GM19463 (cell line): ENCODE data around the gene CYLD.

Experiments
- ATAC-seq: cut with Tn5 transposase; IDR thresholded peaks from one replicate; pipeline ENCODE4 v1.9.1; 2021; ENCODE audit warnings: mild to moderate bottlenecking, moderate library complexity; ENCODE audit not compliant: unreplicated experiment

Gene CYLD

GRCh38 chr16:50741781-50742575 is at the start of gene CYLD:
Gene CYLD, plus strand, starts transcription at chr16:50742086. Its CDS starts 7,613 bp downstream, at chr16:50749699.
- peak; percentile 90 for ATAC-seq

- no peak for ATAC-seq
These were observed 49.3 kb upstream of the CYLD start for GRCh38 chr16:50692644-50692998.

GRCh38 chr16:50692999-50693781 is 48.7 kb upstream of the CYLD start, which contains the start of gene NOD2:
Gene NOD2, plus strand, starts transcription at chr16:50693606. Its CDS starts 5,890 bp downstream, at chr16:50699496.
- ATAC-seq, result no peak

GRCh38 chr16:50694206-50694605 is 47.7 kb upstream of the CYLD start:
- ATAC-seq, result peak; percentile 18

GRCh38 chr16:50695017-50696000 is 46.6 kb upstream of the CYLD start:
- no peak for ATAC-seq

GRCh38 chr16:50696126-50696525 is 45.8 kb upstream of the CYLD start:
- ATAC-seq, result peak; percentile 20

- peak; percentile 57 for ATAC-seq
These were observed 45.1 kb upstream of the CYLD start for GRCh38 chr16:50696575-50697420.

GRCh38 chr16:50697421-50697715 is 44.5 kb upstream of the CYLD start:
- ATAC-seq, result no peak

- peak; percentile 34 for ATAC-seq
These were observed 43.8 kb upstream of the CYLD start for GRCh38 chr16:50697881-50698767.

- no peak for ATAC-seq
These were observed 42.3 kb upstream of the CYLD start for GRCh38 chr16:50699326-50700159.

- no peak for ATAC-seq
These were observed 39.2 kb upstream of the CYLD start for GRCh38 chr16:50702725-50703124.

GRCh38 chr16:50704245-50704644 is 37.6 kb upstream of the CYLD start:
- ATAC-seq, result no peak

GRCh38 chr16:50705436-50706110 is 36.3 kb upstream of the CYLD start:
- ATAC-seq, result no peak

GRCh38 chr16:50706250-50706649 is 35.6 kb upstream of the CYLD start:
- ATAC-seq, result no peak

GRCh38 chr16:50708373-50709060 is 33.4 kb upstream of the CYLD start:
- ATAC-seq, result no peak

GRCh38 chr16:50709061-50709684 is 32.7 kb upstream of the CYLD start:
- ATAC-seq, result no peak

- no peak for ATAC-seq
These were observed 31.9 kb upstream of the CYLD start for GRCh38 chr16:50709980-50710379.
